IMR-90 (cell line): ENCODE measurements around the gene APOA4. TPM values are rescaled to one million over a fixed set of nuclear protein-coding genes. Genes with fewer than 3 reads are reported as not detected.

Source experiments
- ATAC-seq: fragments of 200-7000 bp; cut with Tn5 transposase; 2 replicates; pipeline ENCODE4 v1.9.1; 2020; ENCODE audit warnings: low read depth, mild to moderate bottlenecking, moderate library complexity
- BruUV-seq: library from RNA; stranded (reverse); fragments of 400-500 nt; replicated peaks from 2 replicates; lab custom pipeline; 2021; lab: Mats Ljungman, UMichigan
- CTCF ChIA-PET: fragments of 300-600 bp; formaldehyde crosslinking; extraction: SDS; loops from one replicate; lab custom pipeline; 2021; ENCODE audit warnings: antibody characterized with exemption; lab: Yijun Ruan, JAX
- POLR2A ChIA-PET: fragments of 300-600 bp; sonication (Branson Sonifier 250); formaldehyde crosslinking; loops from one replicate; lab custom pipeline; 2022; ENCODE audit warnings: antibody characterized with exemption; ENCODE audit not compliant: unreplicated experiment; lab: Charles Lee
- DNase-seq: peaks from one replicate; pipeline ENCODE4 v3.0.0; 2013
- H2AFZ ChIP-seq: replicated peaks from 2 replicates; pipeline ENCODE3; 2013; ENCODE audit warnings: low read length, mild to moderate bottlenecking; ENCODE audit not compliant: poor library complexity
- H2AK5ac ChIP-seq: 2 replicates; pipeline ENCODE4 v1.6.1; 2013; ENCODE audit warnings: low read depth, low read length, inconsistent platforms
- H2AK9ac ChIP-seq: replicated peaks from 2 replicates; pipeline ENCODE3; 2013; ENCODE audit warnings: mild to moderate bottlenecking, low read depth, low read length, moderate library complexity; ENCODE audit not compliant: poor library complexity
- H2BK120ac ChIP-seq: 2 replicates; pipeline ENCODE4 v1.6.1; 2013; ENCODE audit warnings: low read depth, low read length, inconsistent platforms
- H2BK15ac ChIP-seq: 3 replicates; pipeline ENCODE4 v1.6.1; 2013; ENCODE audit warnings: low read depth, low read length, inconsistent platforms
- H2BK20ac ChIP-seq: 2 replicates; pipeline ENCODE4 v1.6.1; 2013; ENCODE audit warnings: low read depth, mild to moderate bottlenecking, inconsistent platforms, low read length, moderate library complexity
- H2BK5ac ChIP-seq: 2 replicates; pipeline ENCODE4 v1.6.1; 2013; ENCODE audit warnings: mild to moderate bottlenecking, low read depth, low read length, inconsistent platforms; ENCODE audit not compliant: poor library complexity, severe bottlenecking
- H3K14ac ChIP-seq: replicated peaks from 2 replicates; pipeline ENCODE4 v1.6.1; 2013; ENCODE audit warnings: low read depth, low read length, inconsistent platforms
- H3K18ac ChIP-seq: 2 replicates; pipeline ENCODE4 v1.6.1; 2013; ENCODE audit warnings: low read depth, low read length, control low read depth
- H3K23ac ChIP-seq: 2 replicates; pipeline ENCODE4 v1.6.1; 2013; ENCODE audit warnings: low read depth, low read length, inconsistent platforms
- H3K27ac ChIP-seq: 2 replicates; pipeline ENCODE4 v1.5.1; 2013; ENCODE audit warnings: mild to moderate bottlenecking, control low read depth, low read length; ENCODE audit not compliant: insufficient read depth
- H3K27me3 ChIP-seq: 2 replicates; pipeline ENCODE4 v1.6.1; 2013; ENCODE audit warnings: low read length; ENCODE audit not compliant: control insufficient read depth, insufficient read depth
- H3K36me3 ChIP-seq: 2 replicates; pipeline ENCODE4 v1.6.1; 2013; ENCODE audit warnings: low read length, mixed read lengths; ENCODE audit not compliant: control insufficient read depth, insufficient read depth
- H3K4ac ChIP-seq: 2 replicates; pipeline ENCODE4 v1.6.1; 2013; ENCODE audit warnings: low read depth, low read length, inconsistent platforms
- H3K4me1 ChIP-seq: 2 replicates; pipeline ENCODE4 v1.6.1; 2013; ENCODE audit warnings: low read length, mixed read lengths; ENCODE audit not compliant: control insufficient read depth, insufficient read depth
- H3K4me2 ChIP-seq: 2 replicates; pipeline ENCODE4 v1.6.1; 2013; ENCODE audit warnings: low read depth, mild to moderate bottlenecking, control low read depth, low read length, moderate library complexity
- H3K4me3 ChIP-seq: 2 replicates; pipeline ENCODE4 v1.5.1; 2013; ENCODE audit warnings: low read depth, mild to moderate bottlenecking, control low read depth, low read length, moderate library complexity; ENCODE audit not compliant: insufficient read depth
- H3K56ac ChIP-seq: 2 replicates; pipeline ENCODE4 v1.6.1; 2013; ENCODE audit warnings: low read length, inconsistent platforms; ENCODE audit not compliant: insufficient read depth; ENCODE audit errors: extremely low read depth
- H3K79me1 ChIP-seq, 2 experiments: 2 replicates each; pipeline ENCODE4 v1.6.1; 2013; ENCODE audit warnings: low read length in 2 of 2, inconsistent platforms in 1 of 2, low read depth in 1 of 2
- H3K9ac ChIP-seq: 2 replicates; pipeline ENCODE4 v1.6.1; 2013; ENCODE audit warnings: low read depth, low read length, control low read depth
- H3K9me1 ChIP-seq: 2 replicates; pipeline ENCODE4 v1.6.1; 2013; ENCODE audit warnings: low read length, inconsistent platforms; ENCODE audit not compliant: insufficient read depth
- H3K9me3 ChIP-seq: 2 replicates; pipeline ENCODE4 v1.6.1; 2013; ENCODE audit warnings: low read length; ENCODE audit not compliant: control insufficient read depth, insufficient read depth
- H4K20me1 ChIP-seq: 2 replicates; pipeline ENCODE4 v1.6.1; 2013; ENCODE audit warnings: low read length, inconsistent platforms; ENCODE audit not compliant: insufficient read depth
- H4K5ac ChIP-seq: 2 replicates; pipeline ENCODE4 v1.6.1; 2013; ENCODE audit warnings: mild to moderate bottlenecking, low read depth, low read length, control low read depth
- H4K8ac ChIP-seq, 2 experiments: 2 replicates each; pipeline ENCODE4 v1.6.1; 2013; ENCODE audit warnings: low read depth in 2 of 2, low read length in 2 of 2, control low read depth in 1 of 2, inconsistent platforms in 1 of 2
- H4K91ac ChIP-seq: 2 replicates; pipeline ENCODE4 v1.6.1; 2013; ENCODE audit warnings: low read depth, low read length, inconsistent platforms; ENCODE audit not compliant: insufficient read depth
- BHLHE40 ChIP-seq: fragments of 150-350 bp; IDR thresholded peaks from 2 replicates; pipeline ENCODE4 v1.6.1; 2016; ENCODE audit warnings: mild to moderate bottlenecking, low read depth, low read length
- CEBPB ChIP-seq: IDR thresholded peaks from 2 replicates; pipeline ENCODE4 v1.6.1; 2012; ENCODE audit warnings: low read depth, low read length, improper control_type of control experiment
- CHD1 ChIP-seq: IDR thresholded peaks from 2 replicates; pipeline ENCODE4 v1.6.1; 2012; ENCODE audit warnings: low read depth, low read length, improper control_type of control experiment
- CTCF ChIP-seq: conservative IDR thresholded peaks from 2 replicates; pipeline ENCODE4 v1.5.1; 2012; ENCODE audit warnings: mild to moderate bottlenecking, low read depth, low read length, improper control_type of control experiment
- ELK1 ChIP-seq: fragments of 150-350 bp; IDR thresholded peaks from 2 replicates; pipeline ENCODE4 v1.6.1; 2016; ENCODE audit warnings: low read depth, mild to moderate bottlenecking, low read length, moderate library complexity, borderline replicate concordance
- FOS ChIP-seq: fragments of 150-350 bp; IDR thresholded peaks from 2 replicates; pipeline ENCODE4 v1.6.1; 2016; ENCODE audit warnings: low read depth, low read length
- MAFK ChIP-seq: IDR thresholded peaks from 2 replicates; pipeline ENCODE4 v1.6.1; 2012; ENCODE audit warnings: low read depth, low read length, improper control_type of control experiment
- MAZ ChIP-seq: IDR thresholded peaks from 2 replicates; pipeline ENCODE4 v1.6.1; 2012; ENCODE audit warnings: low read depth, mild to moderate bottlenecking, low read length, improper control_type of control experiment, moderate library complexity, borderline replicate concordance
- MXI1 ChIP-seq: IDR thresholded peaks from 2 replicates; pipeline ENCODE4 v1.6.1; 2012; ENCODE audit warnings: low read depth, mild to moderate bottlenecking, low read length, moderate library complexity, borderline replicate concordance
- NFE2L2 ChIP-seq: fragments of 150-350 bp; IDR thresholded peaks from 2 replicates; pipeline ENCODE4 v1.6.1; 2016; ENCODE audit warnings: low read depth, mild to moderate bottlenecking, low read length
- POLR2A ChIP-seq: IDR thresholded peaks from 2 replicates; pipeline ENCODE4 v1.6.1; 2012; ENCODE audit warnings: mild to moderate bottlenecking, low read depth, low read length
- RAD21 ChIP-seq: IDR thresholded peaks from 2 replicates; pipeline ENCODE4 v1.6.1; 2012; ENCODE audit warnings: low read length, improper control_type of control experiment
- RCOR1 ChIP-seq: IDR thresholded peaks from 2 replicates; pipeline ENCODE4 v1.6.1; 2012; ENCODE audit warnings: mild to moderate bottlenecking, low read length, improper control_type of control experiment; ENCODE audit not compliant: insufficient replicate concordance
- RFX5 ChIP-seq: IDR thresholded peaks from 2 replicates; pipeline ENCODE4 v1.8.0; 2012; ENCODE audit warnings: low read depth, mild to moderate bottlenecking, low read length, moderate library complexity
- SMC3 ChIP-seq: fragments of 150-350 bp; IDR thresholded peaks from 2 replicates; pipeline ENCODE4 v1.6.1; 2016; ENCODE audit warnings: low read depth, mild to moderate bottlenecking, antibody characterized with exemption, low read length, moderate library complexity
- WGBS, 2 experiments: methylation state at CpG; one replicate each; pipeline versions ENCODE4 v1.1.5 to v1.1.7; 2013; ENCODE audit warnings: missing lambda C conversion rate in 2 of 2; ENCODE audit not compliant: insufficient read length in 1 of 2; ENCODE audit errors: extremely low coverage in 2 of 2; 5-methylcytosine and 5-hydroxymethylcytosine counted together
- dilution Hi-C: fragments of 300-500 bp; cut with HindIII; formaldehyde crosslinking; loops from one replicate; pipeline ENCODE4 v1.14.3; 2018; ENCODE audit warnings: low sequenced_read_pairs; ENCODE audit not compliant: unreplicated experiment
- in situ Hi-C: fragments of 300-500 bp; cut with MboI; formaldehyde crosslinking; loops from 3 replicates; pipeline ENCODE4 v1.14.3; 2019; ENCODE audit warnings: low sequenced_read_pairs, inconsistent platforms, mixed read lengths
- intact Hi-C: fragments of 100-400 bp; cut with micrococcal nuclease; formaldehyde crosslinking; loops from 2 replicates; pipeline ENCODE4 v1.10.0; 2022
- polyA plus RNA-seq, 3 experiments: library from polyadenylated mRNA; depleted of rRNA; stranded (reverse); fragments of >200 nt; gene quantifications; 2 replicates each; pipeline ENCODE4 v1.2.3, GENCODE V29; 2012; ENCODE audit warnings: low replicate concordance in 1 of 3
- total RNA-seq: library from RNA; depleted of rRNA; stranded (reverse); fragments of >200 nt; gene quantifications from 2 replicates; pipeline ENCODE4 v1.2.3, GENCODE V29; 2012
- TF ChIP-seq, protein P1 (sequence below): fragments of 150-350 bp; IDR thresholded peaks from 2 replicates; pipeline ENCODE4 v1.6.1; 2017; ENCODE audit warnings: mild to moderate bottlenecking, antibody characterized with exemption, low read length, low read depth

Gene APOA4
- total and polyA plus RNA-seq, 2 of the 4 experiments (the other 2 are of a cell fraction): not detected

DNA sequence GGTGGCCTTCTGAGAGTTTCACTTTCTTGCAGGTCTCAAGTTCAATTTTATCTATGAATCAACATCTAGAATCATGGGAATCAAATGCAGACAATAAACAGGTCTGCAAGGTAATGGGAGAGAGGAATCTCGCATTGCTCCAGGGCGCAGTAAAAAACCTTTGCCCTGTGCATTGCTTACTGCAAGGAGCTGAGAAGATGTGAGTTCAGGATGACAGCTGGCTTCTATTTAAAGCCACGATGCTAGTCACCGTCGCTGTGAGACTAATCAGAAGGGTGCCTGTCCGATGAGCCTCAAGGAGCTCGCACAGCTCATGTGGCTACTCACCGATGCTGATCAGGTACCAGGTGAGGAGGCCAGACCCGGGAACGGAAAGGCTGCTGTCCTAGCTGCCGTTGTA is 44.5 kb upstream of the APOA4 start:
- no peak overlapping the region for H3K18ac ChIP-seq
- H3K4me2 ChIP-seq: no peak overlapping the region
- no peak overlapping the region for H3K27ac ChIP-seq
- no peaks in the 10 kb centered on the region for H3K9me3 ChIP-seq
- no peak overlapping the region for H3K56ac ChIP-seq
- no peak overlapping the region for H2AK5ac ChIP-seq
- intact Hi-C loops (no loop called here), in situ Hi-C loops (no loop called here), dilution Hi-C loops (no loop called here)
- H2BK5ac ChIP-seq: no peak overlapping the region
- no peak overlapping the region for H4K5ac ChIP-seq
- no peak overlapping the region for H4K8ac ChIP-seq
- ChIA-PET CTCF (interaction anchor here (0.7 kb wide), 1 partner anchor 13 kb away, joined by 3 read pairs; no protein-coding TSS in a partner anchor), POLR2A (no interaction called here)
- H3K27me3 ChIP-seq: no peaks in the 10 kb centered on the region
- H2BK15ac ChIP-seq: no peak overlapping the region
- peaks cover 19% of the 10 kb centered on the region for H3K9me1 ChIP-seq
- H3K23ac ChIP-seq: no peak overlapping the region
- DNase-seq (no peak), ATAC-seq (no peak)
- 96% methylated on average over 8 of the region's 11 CpGs; no CpG with 5 or more reads in 1 of the 2 experiments for WGBS, 2 experiments
- no peak overlapping the region for H2AFZ ChIP-seq
- peaks cover 0 to 10% of the 10 kb centered on the region in 2 experiments; a peak in 3 of 4 replicates for H3K79me1 ChIP-seq
- no peak overlapping the region for H2BK20ac ChIP-seq
- no peak overlapping the region for H2BK120ac ChIP-seq
- no peak overlapping the region for H3K9ac ChIP-seq
- H4K20me1 ChIP-seq: no peaks in the 10 kb centered on the region
- no peak overlapping the region for H2AK9ac ChIP-seq
- no peak for TF ChIP-seq BHLHE40
- TF ChIP-seq MAZ: no peak
- TF ChIP-seq MXI1: no peak
- no peak for TF ChIP-seq CEBPB
- TF ChIP-seq RAD21: no peak
- no peak for TF ChIP-seq CTCF
- no peak for TF ChIP-seq CHD1
- TF ChIP-seq MAFK: no peak
- no peak for TF ChIP-seq RFX5
- no peak for TF ChIP-seq NFE2L2
- TF ChIP-seq, protein P1, sequence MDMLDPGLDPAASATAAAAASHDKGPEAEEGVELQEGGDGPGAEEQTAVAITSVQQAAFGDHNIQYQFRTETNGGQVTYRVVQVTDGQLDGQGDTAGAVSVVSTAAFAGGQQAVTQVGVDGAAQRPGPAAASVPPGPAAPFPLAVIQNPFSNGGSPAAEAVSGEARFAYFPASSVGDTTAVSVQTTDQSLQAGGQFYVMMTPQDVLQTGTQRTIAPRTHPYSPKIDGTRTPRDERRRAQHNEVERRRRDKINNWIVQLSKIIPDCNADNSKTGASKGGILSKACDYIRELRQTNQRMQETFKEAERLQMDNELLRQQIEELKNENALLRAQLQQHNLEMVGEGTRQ: no peak
- no peak for TF ChIP-seq FOS
- TF ChIP-seq SMC3: no peak
- TF ChIP-seq ELK1: no peak
- no peak for TF ChIP-seq POLR2A
- no peak for TF ChIP-seq RCOR1
- no peak overlapping the region for H3K4me3 ChIP-seq
- no peak overlapping the region for H4K91ac ChIP-seq
- peaks cover 5% of the 10 kb centered on the region; the same call in 1 of the 2 replicates for H3K4me1 ChIP-seq
- BruUV-seq: no TSS peak
- no peak overlapping the region for H3K4ac ChIP-seq
- H3K14ac ChIP-seq: no peak overlapping the region
- peaks cover 29% of the 10 kb centered on the region for H3K36me3 ChIP-seq
